Stimulated activated CD4-positive, alpha-beta T cell treated with anti-CD3 and anti-CD28 coated beads, Interleukin-1b, Interleukin-23, amount 100 ng/mL, for 24 hours (primary cell): Measurements from ENCODE around the gene WDR75.

Experiments used
- DNase-seq, 4 experiments: peaks; one replicate each; pipeline ENCODE4 v3.0.0-alpha.2; 2020; ENCODE audit warnings: low read depth in 4 of 4, low spot score in 1 of 4

WDR75 gene

GRCh38 chr2:189498205-189498604 is 56.9 kb downstream of the WDR75 start:
- DNase-seq = no peak

GRCh38 chr2:189499137-189499536 is 57.9 kb downstream of the WDR75 start:
- no peak for DNase-seq

- no peak for DNase-seq
These were observed 59.3 kb downstream of the WDR75 start for GRCh38 chr2:189500456-189501160.

GRCh38 chr2:189501487-189501886 is 60.2 kb downstream of the WDR75 start:
- no peak for DNase-seq

GRCh38 chr2:189502714-189503113 is 61.4 kb downstream of the WDR75 start:
- DNase-seq = no peak

GRCh38 chr2:189504238-189504637 is 63.0 kb downstream of the WDR75 start:
- no peak for DNase-seq

GRCh38 chr2:189505492-189505891 is 64.2 kb downstream of the WDR75 start:
- no peak for DNase-seq

GRCh38 chr2:189506514-189506976 is 65.3 kb downstream of the WDR75 start:
- DNase-seq = no peak

- DNase-seq = no peak
These were observed 70.1 kb downstream of the WDR75 start for GRCh38 chr2:189511210-189511959.

- DNase-seq = no peak
These were observed 70.7 kb downstream of the WDR75 start for GRCh38 chr2:189511960-189512319.

- DNase-seq = no peak
These were observed 71.6 kb downstream of the WDR75 start for GRCh38 chr2:189512879-189513278.

- no peak for DNase-seq
These were observed 72.8 kb downstream of the WDR75 start for GRCh38 chr2:189514104-189514503.

- no peak for DNase-seq
These were observed 74.0 kb downstream of the WDR75 start for GRCh38 chr2:189515264-189515663.

GRCh38 chr2:189516546-189516945 is 75.3 kb downstream of the WDR75 start:
- DNase-seq = no peak

GRCh38 chr2:189517847-189518535 is 76.7 kb downstream of the WDR75 start:
- DNase-seq = no peak

- no peak for DNase-seq
These were observed 78.5 kb downstream of the WDR75 start for GRCh38 chr2:189519631-189520387.

- DNase-seq = no peak
These were observed 80.6 kb downstream of the WDR75 start for GRCh38 chr2:189521699-189522434.

- no peak for DNase-seq
These were observed 81.3 kb downstream of the WDR75 start for GRCh38 chr2:189522435-189523151.

GRCh38 chr2:189524746-189525145 is 83.5 kb downstream of the WDR75 start:
- DNase-seq = no peak
